GM19397 (cell line): ENCODE results near the gene ADAMTS17.
A peak's percentile ranks its signal among the peaks of the same experiment; 100 is the strongest.
"Not testable (repeated sequence)": the region's sequence is repeated elsewhere in the genome, so short reads cannot be mapped to it uniquely, and the experiment has no call there.

ENCODE experiments used
- ATAC-seq: cut with Tn5 transposase; IDR thresholded peaks from one replicate; pipeline ENCODE4 v1.9.1; 2021; ENCODE audit warnings: mild to moderate bottlenecking, moderate library complexity; ENCODE audit not compliant: unreplicated experiment

Gene ADAMTS17

GRCh38 chr15:99926532-99926931, 415.2 kb downstream of the ADAMTS17 start:
- not testable (repeated sequence) for ATAC-seq

DNA sequence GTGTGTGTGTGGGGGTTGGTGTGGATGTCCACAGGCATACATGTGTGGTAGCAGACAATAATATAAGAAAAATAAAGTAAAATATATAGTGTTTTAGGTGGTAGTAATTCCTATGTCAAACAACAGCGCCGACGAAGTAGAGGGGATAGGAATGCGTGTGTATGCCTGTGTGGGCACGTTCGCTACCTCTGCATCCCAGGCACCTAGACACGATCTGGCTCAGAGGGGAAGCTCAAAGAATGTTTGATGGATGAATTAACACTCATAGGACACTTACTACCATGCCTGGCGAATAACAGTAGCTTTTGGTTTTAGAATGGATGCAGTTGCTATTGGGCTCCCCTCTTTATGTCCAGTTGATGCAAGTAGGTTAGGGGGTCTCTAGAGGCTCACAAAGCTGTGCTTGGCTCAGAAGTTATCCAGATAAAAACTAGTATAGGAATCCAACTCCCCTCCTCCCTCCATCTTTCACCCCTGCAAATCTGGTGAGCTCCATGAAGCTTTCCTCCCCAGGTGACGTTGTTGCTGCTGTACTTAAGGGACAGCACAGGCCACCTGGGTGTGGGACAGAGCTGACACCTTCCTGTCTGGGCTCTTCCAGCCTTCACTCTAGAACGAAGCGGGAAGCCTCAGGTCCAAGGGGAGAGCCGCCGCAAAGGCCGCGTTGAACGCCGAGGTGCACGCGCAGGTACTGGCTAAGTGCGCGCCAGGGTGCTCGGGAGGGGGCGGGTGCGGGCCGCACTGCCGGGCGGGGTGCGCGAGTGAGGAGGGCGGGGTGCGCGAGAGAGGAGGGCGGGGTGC, 415.9 kb downstream of the ADAMTS17 start:
- ATAC-seq, result peak; percentile 53

DNA sequence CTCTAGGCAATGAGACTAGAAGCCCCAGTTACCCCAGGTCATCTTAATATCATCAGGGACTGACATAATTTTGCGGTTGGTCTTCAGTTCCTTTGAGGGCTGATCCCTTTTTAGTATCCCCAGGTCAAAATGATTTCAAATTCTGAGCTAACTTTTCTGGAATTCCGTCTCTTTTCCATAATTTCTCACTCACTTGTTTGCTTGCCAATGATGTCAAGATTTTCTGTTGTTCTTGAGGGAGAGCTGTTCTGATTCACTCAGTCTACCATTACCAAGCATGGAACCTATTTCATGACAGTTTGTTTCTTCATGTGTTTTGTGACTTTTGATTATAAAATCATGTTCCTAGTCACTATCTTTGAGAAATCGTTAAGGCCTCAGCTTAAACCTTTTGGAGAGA, 418.1 kb downstream of the ADAMTS17 start:
- ATAC-seq, result no peak
